M059J (cell line): Measurements from ENCODE around the gene CCDC91. TPM values are rescaled to one million over a fixed set of nuclear protein-coding genes. Genes with fewer than 3 reads are reported as not detected.

Source experiments
- DNase-seq: peaks from one replicate; pipeline ENCODE4 v3.0.0-alpha.2; 2012; ENCODE audit warnings: low read depth
- total RNA-seq: library from RNA; depleted of rRNA; stranded (reverse); fragments of >200 nt; shearing (Covaris generic); gene quantifications from 2 replicates; pipeline ENCODE4 v1.2.3, GENCODE V29; 2014

CCDC91 gene
- total RNA-seq, 1 experiment from 2014 or later, result 15.1 TPM

DNA sequence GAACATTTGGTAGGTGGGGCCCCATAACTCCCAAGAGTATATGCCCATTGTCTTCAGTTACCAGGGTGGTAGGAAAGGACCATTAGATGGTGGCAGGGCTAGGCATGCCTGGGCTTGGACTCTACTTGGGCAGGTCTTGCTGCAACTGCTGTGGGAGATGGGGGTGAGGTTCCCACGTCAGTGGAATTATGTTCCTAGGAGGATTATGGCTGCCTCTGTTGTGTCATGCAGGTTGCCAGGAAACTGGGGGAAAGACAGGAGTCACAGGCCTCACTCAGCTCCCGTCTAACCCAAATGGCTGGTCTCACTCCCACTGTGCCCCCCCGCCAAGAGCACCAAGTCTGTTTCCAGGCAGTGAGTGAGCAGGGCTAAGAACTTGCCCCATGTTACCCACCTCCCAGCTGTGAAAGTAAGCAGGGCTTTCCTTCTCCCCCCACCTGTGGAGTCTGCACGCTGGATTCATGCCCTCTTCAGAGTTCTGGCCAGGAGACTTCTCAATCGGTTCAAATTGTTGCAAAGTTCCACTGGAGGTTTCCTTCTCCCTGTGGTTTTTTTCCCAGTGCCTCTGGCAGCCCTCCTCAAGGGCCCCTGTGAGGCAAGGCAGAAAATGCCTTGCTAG lies 337.5 kb downstream of the CCDC91 start:
- DNase-seq, result no peak

DNA sequence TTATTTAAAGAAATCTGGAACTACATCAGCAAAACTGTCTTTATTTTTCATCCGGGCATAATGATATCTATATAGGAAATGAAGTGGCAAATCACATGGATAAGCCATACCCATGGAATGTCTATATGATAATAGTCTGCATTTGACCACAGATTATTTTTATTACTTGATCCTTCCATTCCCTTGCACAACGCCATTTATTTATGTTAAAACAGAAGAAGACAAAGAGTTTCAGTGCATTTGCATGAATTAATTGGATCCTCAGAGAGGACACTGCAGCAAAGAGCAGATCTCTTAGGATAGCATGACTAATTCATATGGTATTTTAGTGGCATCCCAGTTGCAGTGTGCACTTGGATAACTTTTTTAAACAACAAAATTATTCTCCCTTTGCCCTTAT lies 345.0 kb downstream of the CCDC91 start:
- peak; percentile 65 for DNase-seq

DNA sequence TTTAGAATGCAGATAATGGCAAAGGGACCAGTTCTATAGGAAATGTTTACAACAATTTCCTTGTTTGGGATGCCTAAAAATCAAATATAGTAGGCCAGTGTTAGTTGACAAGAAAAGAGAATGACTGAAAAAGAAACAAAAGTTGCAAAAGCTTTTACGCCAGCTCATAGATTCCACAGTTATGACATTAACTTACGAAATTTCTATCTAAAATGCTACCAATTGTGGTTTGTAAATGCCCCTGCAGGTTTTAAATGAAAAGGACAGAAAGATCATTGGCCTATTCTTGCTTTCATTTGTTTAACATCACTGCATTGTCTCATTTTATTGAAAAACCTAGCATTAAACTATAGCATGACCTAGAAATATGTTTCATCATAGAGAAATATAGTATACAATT lies 345.8 kb downstream of the CCDC91 start:
- peak; percentile 65 for DNase-seq

DNA sequence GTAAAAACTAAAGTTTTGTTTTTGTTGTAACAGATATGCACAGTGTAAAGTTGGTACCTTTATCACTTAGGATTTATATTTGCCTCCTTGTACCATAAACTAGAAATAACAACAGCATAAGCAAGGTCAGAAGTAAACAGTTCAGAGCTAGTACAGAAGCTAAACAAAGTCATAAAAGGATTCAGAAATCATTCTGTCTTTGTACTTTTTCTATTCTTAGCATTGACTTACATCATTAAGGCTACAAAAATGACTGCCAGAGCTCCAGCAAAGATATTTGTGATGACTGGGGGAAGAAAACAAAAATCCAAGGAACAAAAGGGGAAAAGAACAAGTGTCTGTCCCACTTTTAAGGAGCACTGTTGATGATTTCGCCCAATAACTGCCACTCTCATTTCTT lies 347.2 kb downstream of the CCDC91 start:
- no peak for DNase-seq

DNA sequence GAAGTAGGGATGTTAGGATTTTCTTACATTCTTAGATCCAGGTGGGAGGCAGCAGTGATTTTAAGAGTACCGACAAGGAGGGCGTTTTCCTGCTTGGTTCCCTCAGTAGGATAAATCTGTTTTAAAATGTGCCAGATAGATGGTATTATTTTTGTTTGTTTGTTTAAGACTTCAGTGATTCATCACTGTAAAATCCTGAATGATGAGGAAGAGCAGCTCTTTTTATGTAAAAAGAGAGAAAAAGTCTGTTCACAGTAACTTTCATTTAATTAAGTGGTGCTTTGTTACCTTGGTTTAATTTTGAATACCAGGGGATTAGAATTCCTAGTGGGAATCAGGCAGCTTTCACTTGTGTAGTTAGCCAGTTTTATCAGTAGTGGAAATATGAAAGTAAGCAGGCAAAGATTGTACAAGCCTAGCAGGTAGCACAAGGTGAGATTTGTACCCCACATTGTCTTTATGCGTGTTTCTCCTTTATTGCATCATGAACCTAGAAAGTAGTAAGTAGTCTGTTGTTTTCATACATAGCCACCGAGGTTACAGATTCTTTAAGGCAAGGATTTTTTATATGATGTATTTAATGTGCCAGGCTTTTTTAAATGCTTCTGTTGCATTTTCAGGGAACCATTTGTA lies 349.6 kb downstream of the CCDC91 start:
- DNase-seq, result peak; percentile 16

DNA sequence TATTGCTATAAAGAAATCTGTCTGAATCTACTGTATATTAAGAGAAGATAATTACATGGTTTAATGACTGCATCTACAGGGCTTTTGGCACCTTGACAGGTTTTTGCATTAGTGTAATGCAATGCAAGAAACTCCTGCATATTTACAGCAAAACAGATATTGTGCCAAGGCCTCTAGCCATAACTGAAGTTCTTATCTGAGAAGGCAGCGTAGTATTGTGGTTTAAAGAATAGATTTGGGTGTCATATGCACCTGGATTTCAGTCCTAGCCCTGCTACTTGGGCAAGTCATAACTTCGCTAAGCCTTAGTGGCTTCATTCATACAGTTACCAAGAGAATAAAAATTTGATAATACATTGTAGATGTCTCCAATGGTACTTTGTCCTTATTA lies 350.1 kb downstream of the CCDC91 start:
- no peak for DNase-seq

DNA sequence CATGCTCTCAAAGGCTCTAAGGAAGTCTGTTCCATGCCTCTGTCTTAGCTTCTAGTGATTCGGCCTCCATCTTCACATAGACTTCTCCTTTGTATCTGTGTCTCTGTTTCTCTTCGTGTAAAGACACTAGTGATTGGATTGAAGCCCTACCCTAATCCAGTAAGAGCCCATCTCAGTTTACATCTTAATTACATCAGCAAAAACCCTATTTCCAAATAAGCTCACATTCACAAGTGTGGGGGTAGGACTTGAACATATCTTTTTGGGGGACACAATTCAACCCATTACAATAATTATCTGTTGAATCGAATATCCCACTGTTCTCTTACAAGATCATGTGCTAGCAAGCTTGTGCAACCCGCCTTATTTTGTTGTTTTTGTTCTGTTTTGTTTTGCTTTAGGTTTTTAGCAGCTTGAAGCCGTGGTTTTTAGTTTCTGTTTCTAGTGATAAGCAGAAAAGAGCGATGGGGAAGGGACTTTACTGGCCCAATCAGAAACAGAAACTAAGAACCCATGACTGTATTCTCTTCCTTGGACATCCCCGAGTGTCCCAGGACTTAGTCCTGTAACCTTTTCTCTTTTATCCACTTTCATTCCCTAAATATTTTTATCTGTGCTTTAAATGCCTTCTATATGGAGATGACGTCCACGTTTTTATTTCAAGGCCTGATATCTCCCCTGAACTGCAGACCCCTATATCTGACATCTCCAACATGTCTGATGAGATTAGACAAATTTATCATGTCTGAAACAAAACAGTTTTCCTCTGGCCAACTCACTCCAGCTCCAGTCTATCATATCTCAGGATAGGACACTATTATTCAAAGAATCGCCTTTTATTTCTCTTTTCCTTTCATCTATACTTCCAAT lies 353.0 kb downstream of the CCDC91 start:
- no peak for DNase-seq

DNA sequence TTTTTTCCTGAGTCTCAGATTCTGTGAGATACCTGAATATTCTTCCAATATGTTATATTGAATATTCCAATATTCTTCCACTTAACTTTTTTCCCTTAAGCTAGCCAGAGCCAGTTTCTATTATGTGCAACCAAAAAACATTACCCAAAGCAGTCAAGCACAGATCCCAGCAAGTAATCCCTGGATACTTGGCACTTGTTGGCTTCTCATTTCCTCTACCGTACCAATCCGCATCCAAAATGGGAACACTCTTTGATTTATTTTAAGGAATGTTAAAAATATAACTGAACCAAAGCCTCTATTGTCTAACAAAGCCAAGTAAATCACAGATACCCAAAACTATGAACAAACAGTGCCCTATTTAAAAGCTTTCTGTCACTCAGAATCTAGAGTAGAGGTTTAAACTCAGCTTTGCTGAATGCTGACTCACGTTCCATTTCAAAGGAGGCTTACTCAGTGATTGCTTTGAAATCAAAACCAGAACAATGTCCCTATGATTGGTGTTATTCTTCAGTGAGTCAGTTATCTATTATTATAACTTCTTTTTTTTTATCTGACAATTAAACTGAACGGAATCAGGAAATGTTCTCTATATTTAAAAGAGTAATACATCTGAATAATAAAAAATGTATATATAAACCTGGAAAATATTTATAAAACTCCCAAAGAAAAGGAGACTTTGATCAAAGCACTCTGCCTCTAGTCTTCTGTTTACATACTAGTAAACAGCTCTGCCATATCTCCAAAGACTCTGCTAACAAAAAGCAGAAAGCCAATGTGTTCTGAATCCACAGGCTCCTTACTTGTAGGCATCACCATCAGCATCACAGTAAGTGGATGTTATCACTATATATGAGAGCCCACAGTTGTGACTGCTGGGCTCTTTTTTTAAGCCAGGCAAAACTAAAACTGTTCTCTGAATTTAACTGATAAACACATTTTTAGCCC lies 360.8 kb downstream of the CCDC91 start:
- DNase-seq, result peak; percentile 69

DNA sequence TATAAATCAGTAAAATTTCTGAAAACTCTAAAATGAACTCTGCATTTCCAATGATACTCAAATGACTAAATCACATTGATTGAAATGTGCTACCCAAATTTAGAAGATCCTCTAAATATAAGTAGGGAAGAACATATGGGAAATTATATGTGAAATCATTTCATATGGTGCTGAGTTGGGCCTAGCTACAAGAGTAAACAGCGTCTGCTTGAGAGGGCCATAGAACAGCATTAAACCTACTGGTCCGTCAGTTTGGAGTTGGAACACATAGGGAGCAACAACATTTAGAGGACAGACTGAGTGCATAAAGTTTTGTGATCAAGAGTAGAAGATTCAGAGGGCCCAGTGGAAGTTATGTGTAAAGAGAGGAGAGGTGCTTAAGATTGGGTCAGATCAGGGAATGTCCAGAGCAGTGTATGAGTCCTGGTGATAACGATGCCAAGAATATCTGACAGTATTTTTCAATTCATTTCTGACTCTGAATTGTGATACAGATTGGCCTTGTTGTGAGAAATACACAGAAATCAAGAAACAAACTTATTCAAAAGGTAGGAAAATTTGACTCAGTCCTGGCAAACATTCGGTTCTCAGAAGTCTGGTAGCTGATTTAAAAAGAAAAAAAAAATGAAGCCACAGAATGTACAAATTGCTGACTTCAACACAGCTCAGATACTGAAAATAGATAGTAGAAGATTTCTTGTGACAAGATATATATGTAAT lies 362.2 kb downstream of the CCDC91 start:
- DNase-seq, result no peak

DNA sequence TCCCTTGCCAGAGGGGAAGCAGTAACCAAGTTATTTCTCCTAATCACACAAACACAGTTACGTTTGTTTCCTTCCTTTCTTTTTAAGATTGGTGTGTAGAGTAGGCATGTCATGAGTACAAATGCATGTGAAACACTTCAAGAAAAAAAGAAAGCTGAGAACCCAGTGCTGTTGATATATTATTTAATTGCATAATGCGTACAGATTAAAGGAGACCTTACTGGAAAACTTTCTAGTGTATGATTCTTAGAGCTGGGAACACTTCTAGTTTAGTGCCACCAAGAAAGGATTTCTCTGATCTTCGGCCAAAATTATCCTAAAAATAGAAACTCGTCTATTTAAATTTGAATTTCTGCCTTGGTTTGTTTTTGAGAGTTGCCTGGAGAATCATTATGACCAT lies 365.5 kb downstream of the CCDC91 start:
- DNase-seq, result no peak

DNA sequence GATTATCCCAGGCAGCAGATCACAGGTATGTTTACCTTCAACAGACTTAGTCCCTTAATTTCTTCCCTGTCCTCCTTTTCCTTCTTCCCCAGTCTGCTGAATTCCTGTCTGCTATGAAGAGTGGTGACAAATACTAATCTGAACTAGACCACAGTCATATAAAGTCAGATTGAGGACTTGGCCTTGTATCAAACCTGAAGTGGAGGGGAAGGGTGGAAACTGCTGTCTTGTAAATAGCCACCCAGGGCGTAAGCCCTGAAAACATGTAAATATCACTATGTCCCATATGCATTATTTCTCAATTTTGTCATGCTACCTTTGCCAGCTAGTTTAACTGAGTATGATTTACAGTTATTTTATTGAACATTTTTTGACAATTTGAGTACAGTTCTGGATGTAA lies 368.0 kb downstream of the CCDC91 start:
- no peak for DNase-seq

DNA sequence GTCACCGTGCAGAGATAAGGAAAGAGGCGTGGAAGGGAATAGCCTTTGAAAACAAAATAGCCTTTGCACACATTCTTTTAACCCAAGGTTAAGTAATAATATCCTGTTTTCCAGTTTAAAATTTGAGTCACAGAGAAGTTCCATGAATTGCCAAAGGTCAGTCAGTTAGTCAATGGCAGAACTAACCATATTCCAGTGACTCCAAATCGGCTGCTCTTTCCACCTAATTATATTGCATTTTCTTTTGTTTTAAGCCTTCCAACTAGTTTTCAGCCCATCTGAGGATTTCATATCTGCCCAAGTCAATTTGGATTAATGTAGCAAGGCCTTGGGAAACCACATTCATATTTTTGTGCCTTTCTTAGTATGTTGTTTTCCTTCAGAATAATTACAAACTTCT lies 373.0 kb downstream of the CCDC91 start:
- DNase-seq, result no peak

DNA sequence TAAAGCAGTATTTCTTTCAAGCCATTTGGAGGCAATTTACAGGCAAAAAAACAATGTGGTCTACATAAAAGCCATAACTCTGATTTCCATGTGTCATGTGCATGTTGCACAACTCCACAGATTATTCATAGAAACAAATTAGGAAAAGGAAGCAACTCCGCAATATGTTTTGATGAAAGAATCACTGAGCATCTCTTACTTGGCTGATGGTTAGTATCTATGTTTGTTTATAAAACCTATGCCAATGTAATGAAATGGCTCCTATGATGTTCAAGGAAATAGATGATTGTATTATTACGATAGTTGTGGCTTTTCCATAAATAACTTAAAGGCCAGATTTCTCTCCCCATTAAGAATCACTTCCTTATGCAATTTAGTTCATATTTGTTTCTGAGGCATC lies 373.7 kb downstream of the CCDC91 start:
- no peak for DNase-seq

DNA sequence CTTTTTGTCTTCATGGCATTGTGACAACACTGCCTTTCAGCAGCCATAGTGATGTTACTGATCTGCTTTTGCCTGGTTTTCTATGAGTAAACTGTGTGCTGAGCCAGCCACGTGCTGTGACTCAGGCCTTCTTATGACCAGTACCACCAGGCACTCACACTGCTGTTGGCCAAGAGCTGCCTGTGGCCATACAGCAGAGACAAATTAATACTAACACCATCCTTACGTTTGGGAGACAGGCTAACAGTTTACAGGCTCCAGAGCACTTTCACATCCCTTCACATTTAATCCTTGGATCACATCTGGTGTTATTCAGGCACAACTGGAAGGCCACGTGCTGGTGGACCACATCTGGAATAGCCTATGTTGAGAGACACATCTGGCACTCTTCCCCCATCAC lies 377.9 kb downstream of the CCDC91 start:
- peak; percentile 63 for DNase-seq

DNA sequence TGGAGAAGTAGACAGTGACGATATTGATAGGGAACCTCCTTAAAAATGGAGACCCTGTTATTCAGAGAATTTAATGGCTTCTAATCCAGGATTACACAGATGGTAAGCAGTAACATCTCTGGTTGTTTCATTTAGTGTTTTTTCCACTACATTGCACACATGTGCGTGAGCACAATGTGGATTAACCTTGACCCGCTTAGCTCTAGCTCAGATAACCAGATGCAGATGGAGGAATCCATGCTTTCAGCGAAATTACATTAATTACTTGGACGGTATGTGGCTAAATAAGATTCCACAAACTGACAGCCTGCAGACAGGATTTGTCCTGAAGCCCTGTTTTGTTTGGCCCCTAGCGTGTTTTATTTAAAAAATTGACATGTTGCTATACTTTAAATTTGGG lies 378.4 kb downstream of the CCDC91 start:
- no peak for DNase-seq

DNA sequence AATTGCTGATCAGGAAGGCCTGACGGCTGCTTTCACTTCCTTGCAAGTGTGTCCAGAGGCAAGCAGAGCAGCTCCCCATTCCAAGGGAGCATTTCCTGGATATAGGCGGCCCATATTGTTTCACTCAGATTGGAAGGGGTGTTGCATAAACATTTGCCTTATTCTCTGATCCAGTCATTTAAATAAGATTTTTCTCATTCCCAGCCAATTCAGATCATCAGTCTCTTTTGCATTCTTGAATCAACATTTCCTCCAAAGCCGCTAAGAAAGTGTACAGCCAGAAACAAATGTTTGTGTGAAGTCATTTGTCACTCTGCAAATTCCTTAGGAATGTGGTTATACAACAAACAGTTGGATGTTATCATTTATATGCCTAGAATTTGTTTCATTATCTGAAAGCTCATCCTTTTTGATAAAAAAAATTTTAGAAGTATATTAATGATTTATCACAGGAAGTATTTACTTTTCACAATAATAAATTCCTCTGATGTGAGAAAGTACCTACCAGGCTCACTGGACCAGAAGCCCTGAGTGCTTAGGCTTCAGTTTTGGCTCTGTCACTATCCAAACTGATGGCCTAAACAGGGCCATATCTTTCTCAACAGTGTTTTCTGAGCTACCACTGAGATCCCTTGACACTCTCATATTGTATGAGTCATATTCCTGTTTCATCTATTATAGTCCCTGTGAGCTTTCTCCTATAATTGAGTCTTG lies 379.6 kb downstream of the CCDC91 start:
- peak; percentile 15 for DNase-seq

DNA sequence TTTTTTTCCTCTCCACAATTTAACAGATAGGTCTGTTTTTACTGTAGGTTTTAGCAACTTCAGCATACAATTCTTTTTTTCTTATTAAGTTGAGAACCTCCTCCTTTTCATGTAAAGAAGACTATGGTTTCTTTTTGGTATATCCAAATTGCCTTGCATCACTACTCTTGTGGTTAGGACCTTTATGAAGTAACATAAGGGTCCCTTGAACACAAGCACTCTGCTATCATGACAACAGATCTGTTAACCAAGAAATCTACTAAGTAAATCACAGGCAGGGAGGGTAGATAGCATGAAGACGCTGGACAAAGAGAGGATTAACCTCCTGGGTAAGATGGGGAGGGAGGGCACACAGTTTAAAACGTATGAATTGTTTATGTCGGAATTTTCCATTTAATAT lies 380.6 kb downstream of the CCDC91 start:
- no peak for DNase-seq

DNA sequence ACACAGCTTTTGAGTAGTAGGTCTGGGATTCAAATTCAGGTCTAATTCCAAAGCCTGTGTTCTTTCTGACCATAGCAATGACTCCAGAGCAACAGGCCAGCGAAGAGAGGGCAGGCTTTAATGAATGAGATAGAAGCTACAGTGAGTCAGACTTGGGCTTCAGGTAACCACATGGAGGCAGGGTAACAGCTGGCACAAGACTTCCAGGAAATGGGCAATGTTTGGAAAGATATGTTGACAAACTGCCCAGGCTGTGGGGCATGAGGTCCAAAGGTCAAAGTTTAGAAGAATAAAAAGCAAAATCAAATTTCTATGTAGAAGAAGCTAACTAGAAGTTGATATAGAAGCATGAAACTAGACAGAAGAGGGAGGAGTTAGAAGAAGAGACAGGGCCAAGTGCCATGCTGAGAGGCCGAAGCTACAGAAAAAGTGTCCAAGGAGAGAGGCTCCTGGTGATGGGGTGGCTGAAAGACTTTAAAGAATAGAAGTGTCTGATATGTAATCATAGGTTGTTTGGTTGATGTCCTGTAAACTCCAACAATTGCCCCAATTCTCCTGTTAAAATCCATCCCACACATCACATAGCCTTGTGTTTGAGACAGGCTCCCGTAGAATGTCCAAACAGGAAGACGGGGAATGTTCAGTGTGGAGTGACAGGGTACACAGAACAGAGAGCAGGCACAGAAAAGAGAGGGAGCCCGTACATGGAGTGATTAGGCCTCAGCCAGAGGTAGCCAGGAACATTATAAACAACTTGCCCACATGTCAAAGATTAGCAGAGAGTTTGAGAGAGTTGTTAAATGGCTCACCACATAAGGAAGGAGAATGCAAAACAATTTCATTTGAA lies 384.7 kb downstream of the CCDC91 start:
- DNase-seq, result peak; percentile 18

DNA sequence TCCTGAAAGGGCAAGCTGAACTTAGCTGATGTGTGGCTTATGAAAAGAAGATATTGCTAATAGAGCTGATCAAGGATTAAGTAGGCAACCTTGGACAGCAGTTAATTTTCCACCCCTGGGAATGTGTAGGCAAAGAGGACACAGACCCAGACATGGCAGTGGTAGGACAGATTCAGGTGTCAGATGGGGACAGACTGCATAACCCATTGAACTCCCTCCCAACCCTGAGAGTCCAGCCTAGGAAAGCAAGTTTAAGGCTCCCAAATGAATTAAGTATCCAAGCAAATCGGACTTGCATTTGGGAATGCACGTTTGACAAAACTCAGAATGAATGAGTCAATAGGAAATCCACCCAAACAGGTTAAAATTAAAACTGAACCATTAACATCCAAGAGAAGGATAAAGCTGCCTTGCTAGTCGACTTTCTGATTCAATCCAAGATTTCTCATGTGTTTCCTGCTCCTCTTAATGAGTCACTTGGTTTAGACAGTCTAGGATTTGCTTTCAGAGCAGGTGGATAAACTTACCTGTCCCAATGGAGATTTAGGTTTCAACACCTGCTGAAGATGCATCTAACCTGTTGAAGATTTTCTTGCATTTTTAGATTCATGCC lies 385.4 kb downstream of the CCDC91 start:
- DNase-seq, result no peak
